ENCODE results near the gene ASB15. TPM values are rescaled to one million over a fixed set of nuclear protein-coding genes. Genes with fewer than 3 reads are reported as not detected.
A peak's percentile ranks its signal among the peaks of the same experiment; 100 is the strongest.

Gene ASB15
- total and polyA plus RNA-seq, 2 of the 13 experiments (the other 11 are each of a cell fraction or from before 2014, with no cell fraction given): not detected

DNA sequence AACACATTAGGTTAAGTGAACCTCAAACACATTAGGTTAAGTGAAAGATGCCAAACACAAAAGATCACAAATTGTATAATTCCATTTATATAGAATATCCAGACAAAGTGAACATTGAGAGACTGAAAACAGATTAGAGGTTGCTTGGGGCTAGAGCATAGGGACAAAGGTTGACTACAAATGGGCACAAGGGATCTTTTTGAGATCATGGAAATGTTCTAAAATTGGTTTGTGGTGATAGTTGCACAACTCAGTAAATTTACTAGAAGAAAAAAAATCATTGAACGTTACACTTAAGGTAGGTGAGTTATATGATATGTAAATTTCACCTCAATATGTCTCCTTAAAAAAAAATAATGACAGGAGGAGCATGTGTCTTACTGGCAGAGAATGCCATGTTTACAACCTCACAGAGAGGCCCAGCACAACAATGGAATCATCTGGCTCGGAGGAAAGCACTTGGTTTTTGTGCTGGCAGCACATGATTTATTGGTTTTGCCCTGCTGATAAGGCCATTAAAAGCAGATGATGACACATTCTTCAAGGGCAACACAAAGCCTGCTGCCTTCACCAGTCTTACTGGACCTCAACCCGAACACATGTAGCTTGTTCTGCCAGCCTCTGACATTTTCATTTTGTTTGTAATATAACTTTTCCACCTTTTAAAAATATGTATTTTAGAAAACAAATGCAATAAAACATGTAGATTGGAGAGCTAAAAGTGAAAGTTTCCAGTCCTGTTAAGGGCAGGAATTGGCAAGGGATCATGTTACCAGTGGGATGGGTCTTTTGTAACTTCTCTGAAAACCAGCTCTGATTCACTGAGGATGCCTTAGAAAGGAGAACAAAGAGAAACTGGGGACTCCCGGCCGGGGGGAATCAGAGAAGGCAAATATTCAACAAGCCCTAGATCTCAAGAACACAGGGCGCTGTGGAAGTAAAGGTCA is 42.1 kb downstream of the ASB15 start:
- DNase-seq (ENCODE audit: low spot score): peak; percentile 60
- H3K36me3 ChIP-seq (replicated peaks in 1 of 2; ENCODE audit: control insufficient read depth in 1 of 2, insufficient read depth in 2 of 2, low read length in 2 of 2): no peaks in the 10 kb centered on the region
- H3K27ac ChIP-seq (ENCODE audit: extremely low read length, insufficient read depth, low read length): no peak overlapping the region
- ATAC-seq: peak; percentile 77
- under 1% methylated on average over 6 of the region's 6 CpGs for WGBS (ENCODE audit: low lambda C conversion rate)
- POLR2A ChIA-PET: no interaction called here
- no peak overlapping the region for H3K9ac ChIP-seq (ENCODE audit: insufficient read depth, low read depth, low read length)
- H3K4me2 ChIP-seq (ENCODE audit: low read depth, low read length): peak overlapping the region; percentile 62
- H3K79me2 ChIP-seq (ENCODE audit: insufficient read depth, low read length): no peaks in the 10 kb centered on the region
- no peaks in the 10 kb centered on the region for H3K27me3 ChIP-seq (ENCODE audit: control insufficient read depth in 1 of 2, insufficient read depth in 2 of 2, low read length in 2 of 2)
- no peaks in the 10 kb centered on the region for H4K20me1 ChIP-seq (ENCODE audit: insufficient read depth, low read length)
- H3K4me3 ChIP-seq (replicated peaks in 1 of 3; ENCODE audit: insufficient read depth in 1 of 3, low read depth in 2 of 3, low read length in 3 of 3): no peak overlapping the region; a peak in 1 of 6 replicates
- CTCF ChIA-PET (ENCODE audit: low intra/inter-chr PET ratio, low total read pairs): no interaction called here
- H3K9me3 ChIP-seq (ENCODE audit: low read length): no peaks in the 10 kb centered on the region
- intact Hi-C loops (cut with micrococcal nuclease; ENCODE audit: unreplicated experiment) (no loop called here), in situ Hi-C loops (cut with HindIII; ENCODE audit: extremely low pct_ligation_motif_present, low pct_unique_long_range_greater_than_20kb) (no loop called here)
- peaks cover 15% of the 10 kb centered on the region for H3K4me1 ChIP-seq (ENCODE audit: insufficient read depth, low read length)
- BruUV-seq (replicated peaks): no TSS peak
- H2AFZ ChIP-seq (ENCODE audit: low read length): no peak overlapping the region
- FAIRE-seq: no peak
- TF ChIP-seq TSC22D2 (CRISPR knock-in tag; IDR thresholded peaks at IDR 0.05; ENCODE audit: borderline replicate concordance) (no peak), SOX13 (IDR thresholded peaks at IDR 0.05) (no peak), SOX13 (CRISPR knock-in tag; conservative IDR thresholded peaks at IDR 0.05 in 1 of 2, IDR thresholded peaks at IDR 0.05 in 1 of 2) (0 out of 4 replicates have a peak, but pooled peaks of 1 of the 2 experiments have one; percentile 22), MEF2D (CRISPR knock-in tag; IDR thresholded peaks at IDR 0.05) (no peak), CREB1 (IDR thresholded peaks at IDR 0.05) (no peak), CREB1 (CRISPR knock-in tag; IDR thresholded peaks at IDR 0.05) (no peak), ZNF577 (CRISPR knock-in tag; IDR thresholded peaks at IDR 0.05; ENCODE audit: borderline replicate concordance, low read depth) (no peak), ISX (CRISPR knock-in tag; conservative IDR thresholded peaks at IDR 0.05) (no peak), PAX8 (CRISPR knock-in tag; IDR thresholded peaks at IDR 0.05; ENCODE audit: borderline replicate concordance) (no peak), KLF16 (CRISPR knock-in tag; IDR thresholded peaks at IDR 0.05) (no peak), GATAD2A (CRISPR knock-in tag; IDR thresholded peaks at IDR 0.05) (no peak), ZNF629 (CRISPR knock-in tag; conservative IDR thresholded peaks at IDR 0.05) (no peak), ASH2L (IDR thresholded peaks at IDR 0.05; ENCODE audit: insufficient read length, low read depth, low read length) (no peak), SOX6 (IDR thresholded peaks at IDR 0.05) (no peak), SOX6 (CRISPR knock-in tag; IDR thresholded peaks at IDR 0.05) (0 out of 2 replicates have a peak, but pooled peaks have one; percentile 10), ZNF546 (CRISPR knock-in tag; conservative IDR thresholded peaks at IDR 0.05) (no peak), SNAI1 (CRISPR knock-in tag; IDR thresholded peaks at IDR 0.05; ENCODE audit: borderline replicate concordance) (no peak), EED (CRISPR knock-in tag; IDR thresholded peaks at IDR 0.05) (no peak), SYNCRIP (IDR thresholded peaks at IDR 0.05; ENCODE audit: insufficient read depth, low read depth, low read length) (no peak)
- TF ChIP-seq, protein P1, sequence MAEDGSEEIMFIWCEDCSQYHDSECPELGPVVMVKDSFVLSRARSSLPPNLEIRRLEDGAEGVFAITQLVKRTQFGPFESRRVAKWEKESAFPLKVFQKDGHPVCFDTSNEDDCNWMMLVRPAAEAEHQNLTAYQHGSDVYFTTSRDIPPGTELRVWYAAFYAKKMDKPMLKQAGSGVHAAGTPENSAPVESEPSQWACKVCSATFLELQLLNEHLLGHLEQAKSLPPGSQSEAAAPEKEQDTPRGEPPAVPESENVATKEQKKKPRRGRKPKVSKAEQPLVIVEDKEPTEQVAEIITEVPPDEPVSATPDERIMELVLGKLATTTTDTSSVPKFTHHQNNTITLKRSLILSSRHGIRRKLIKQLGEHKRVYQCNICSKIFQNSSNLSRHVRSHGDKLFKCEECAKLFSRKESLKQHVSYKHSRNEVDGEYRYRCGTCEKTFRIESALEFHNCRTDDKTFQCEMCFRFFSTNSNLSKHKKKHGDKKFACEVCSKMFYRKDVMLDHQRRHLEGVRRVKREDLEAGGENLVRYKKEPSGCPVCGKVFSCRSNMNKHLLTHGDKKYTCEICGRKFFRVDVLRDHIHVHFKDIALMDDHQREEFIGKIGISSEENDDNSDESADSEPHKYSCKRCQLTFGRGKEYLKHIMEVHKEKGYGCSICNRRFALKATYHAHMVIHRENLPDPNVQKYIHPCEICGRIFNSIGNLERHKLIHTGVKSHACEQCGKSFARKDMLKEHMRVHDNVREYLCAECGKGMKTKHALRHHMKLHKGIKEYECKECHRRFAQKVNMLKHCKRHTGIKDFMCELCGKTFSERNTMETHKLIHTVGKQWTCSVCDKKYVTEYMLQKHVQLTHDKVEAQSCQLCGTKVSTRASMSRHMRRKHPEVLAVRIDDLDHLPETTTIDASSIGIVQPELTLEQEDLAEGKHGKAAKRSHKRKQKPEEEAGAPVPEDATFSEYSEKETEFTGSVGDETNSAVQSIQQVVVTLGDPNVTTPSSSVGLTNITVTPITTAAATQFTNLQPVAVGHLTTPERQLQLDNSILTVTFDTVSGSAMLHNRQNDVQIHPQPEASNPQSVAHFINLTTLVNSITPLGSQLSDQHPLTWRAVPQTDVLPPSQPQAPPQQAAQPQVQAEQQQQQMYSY (CRISPR knock-in tag; IDR thresholded peaks at IDR 0.05): no peak
- TF ChIP-seq, protein P2, sequence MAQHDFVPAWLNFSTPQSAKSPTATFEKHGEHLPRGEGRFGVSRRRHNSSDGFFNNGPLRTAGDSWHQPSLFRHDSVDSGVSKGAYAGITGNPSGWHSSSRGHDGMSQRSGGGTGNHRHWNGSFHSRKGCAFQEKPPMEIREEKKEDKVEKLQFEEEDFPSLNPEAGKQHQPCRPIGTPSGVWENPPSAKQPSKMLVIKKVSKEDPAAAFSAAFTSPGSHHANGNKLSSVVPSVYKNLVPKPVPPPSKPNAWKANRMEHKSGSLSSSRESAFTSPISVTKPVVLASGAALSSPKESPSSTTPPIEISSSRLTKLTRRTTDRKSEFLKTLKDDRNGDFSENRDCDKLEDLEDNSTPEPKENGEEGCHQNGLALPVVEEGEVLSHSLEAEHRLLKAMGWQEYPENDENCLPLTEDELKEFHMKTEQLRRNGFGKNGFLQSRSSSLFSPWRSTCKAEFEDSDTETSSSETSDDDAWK (CRISPR knock-in tag; IDR thresholded peaks at IDR 0.05): no peak
